ENCODE data around the gene CDH2. TPM values are rescaled to one million over a fixed set of nuclear protein-coding genes. Genes with fewer than 3 reads are reported as not detected.

The CDH2 gene
- total RNA-seq, 3 donors from 2014 or later: 0.63 to 11.0 (median 0.67) TPM

- ATAC-seq (no peak), DNase-seq (no peak)
- no peaks in the 10 kb centered on the region for H3K9me3 ChIP-seq
- no peak overlapping the region for H3K4me3 ChIP-seq
- intact Hi-C loops (cut with DNase I, micrococcal nuclease): no loop called here
- no peaks in the 10 kb centered on the region for H3K4me1 ChIP-seq (ENCODE audit: low read depth)
- no peak for TF ChIP-seq CTCF (IDR thresholded peaks at IDR 0.05)
- no peaks in the 10 kb centered on the region for H3K36me3 ChIP-seq (ENCODE audit: low read depth)
Measured at GRCh38 chr18:28115149-28115550, 61.8 kb downstream of the CDH2 start.

GRCh38 chr18:28114472-28114871 lies 62.5 kb downstream of the CDH2 start:
- TF ChIP-seq CTCF (IDR thresholded peaks at IDR 0.05): no peak
- H3K4me1 ChIP-seq (ENCODE audit: low read depth): no peaks in the 10 kb centered on the region
- no peaks in the 10 kb centered on the region for H3K9me3 ChIP-seq
- intact Hi-C loops (cut with DNase I, micrococcal nuclease): no loop called here
- DNase-seq: no peak
- H3K36me3 ChIP-seq (ENCODE audit: low read depth): no peaks in the 10 kb centered on the region
- no peak overlapping the region for H3K4me3 ChIP-seq
- ATAC-seq: no peak

- ATAC-seq (no peak), DNase-seq (no peak)
- no peaks in the 10 kb centered on the region for H3K9me3 ChIP-seq
- H3K36me3 ChIP-seq (ENCODE audit: low read depth): no peaks in the 10 kb centered on the region
- no peaks in the 10 kb centered on the region for H3K4me1 ChIP-seq (ENCODE audit: low read depth)
- H3K4me3 ChIP-seq: no peak overlapping the region
- intact Hi-C loops (cut with DNase I, micrococcal nuclease): no loop called here
- no peak for TF ChIP-seq CTCF (IDR thresholded peaks at IDR 0.05)
Measured at GRCh38 chr18:28113271-28114029, 63.5 kb downstream of the CDH2 start.

GRCh38 chr18:28112056-28112470 lies 64.9 kb downstream of the CDH2 start:
- DNase-seq (no peak), ATAC-seq (no peak)
- H3K9me3 ChIP-seq: no peaks in the 10 kb centered on the region
- no peaks in the 10 kb centered on the region for H3K4me1 ChIP-seq (ENCODE audit: low read depth)
- H3K36me3 ChIP-seq (ENCODE audit: low read depth): no peaks in the 10 kb centered on the region
- intact Hi-C loops (cut with DNase I, micrococcal nuclease): no loop called here
- no peak overlapping the region for H3K4me3 ChIP-seq
- TF ChIP-seq CTCF (IDR thresholded peaks at IDR 0.05): no peak

GRCh38 chr18:28110924-28111323 lies 66.0 kb downstream of the CDH2 start:
- no peak for ATAC-seq
- intact Hi-C loops (cut with DNase I, micrococcal nuclease): no loop called here
- H3K4me1 ChIP-seq (ENCODE audit: low read depth): no peaks in the 10 kb centered on the region
- H3K4me3 ChIP-seq: no peak overlapping the region
- H3K9me3 ChIP-seq: no peaks in the 10 kb centered on the region
- no peak for TF ChIP-seq CTCF (IDR thresholded peaks at IDR 0.05)
- no peaks in the 10 kb centered on the region for H3K36me3 ChIP-seq (ENCODE audit: low read depth)
- DNase-seq: no peak

Measured in mucosa of descending colon (tissue), 3 donors.